ENCODE results near the gene CCDC167.

Gene CCDC167

DNA sequence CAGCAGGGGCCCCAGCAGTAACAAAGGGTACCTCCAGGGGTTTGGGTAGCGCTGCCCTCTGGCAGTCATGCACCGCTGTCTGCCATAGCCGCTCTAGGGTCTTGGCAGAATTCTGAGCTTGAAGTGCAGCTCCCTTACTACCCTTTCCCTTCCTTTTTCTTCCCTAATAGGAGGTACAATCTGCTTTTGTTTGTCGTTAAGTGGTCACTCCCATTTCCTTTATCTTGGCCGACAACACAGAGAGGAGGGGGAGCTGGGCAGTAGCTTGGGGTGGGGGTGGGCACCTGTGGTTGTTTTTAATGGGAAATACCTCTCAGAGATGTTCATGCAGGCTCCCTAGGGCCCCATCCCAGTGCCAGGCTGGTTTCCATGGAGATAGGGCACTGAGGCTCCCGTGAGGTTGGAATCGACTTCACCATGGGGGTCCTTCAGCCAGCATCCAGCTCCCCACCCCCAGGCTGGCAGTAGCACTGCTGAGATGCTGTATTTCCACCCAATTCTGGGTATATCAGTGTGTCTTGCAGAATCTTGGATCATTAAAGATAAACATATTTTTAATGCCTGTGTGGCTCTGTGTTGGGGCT, 18.6 kb downstream of the CCDC167 start:
- H3K36me3 ChIP-seq = peaks cover 58 to 80% (median 74%) of the 10 kb centered on the region in 11 experiments
- no peak overlapping the region for H3K4me2 ChIP-seq
- H3K27me3 ChIP-seq = no peaks in the 10 kb centered on the region
- H3K4me3 ChIP-seq = no peak overlapping the region
- H4K20me1 ChIP-seq = peaks cover 0 to 49% (median 8%) of the 10 kb centered on the region in 11 experiments; a peak in 10 of 22 replicates
- no peak for TF ChIP-seq Cebpa-rat (IDR thresholded peaks at IDR 0.05)
- H3K9me3 ChIP-seq (replicated peaks in 1 of 11) = no peaks in the 10 kb centered on the region
- no peak overlapping the region for H3K27ac ChIP-seq
- no peak overlapping the region for H3K9ac ChIP-seq
- H3K4me1 ChIP-seq = peaks cover 26 to 47% (median 39%) of the 10 kb centered on the region in 10 experiments

DNA sequence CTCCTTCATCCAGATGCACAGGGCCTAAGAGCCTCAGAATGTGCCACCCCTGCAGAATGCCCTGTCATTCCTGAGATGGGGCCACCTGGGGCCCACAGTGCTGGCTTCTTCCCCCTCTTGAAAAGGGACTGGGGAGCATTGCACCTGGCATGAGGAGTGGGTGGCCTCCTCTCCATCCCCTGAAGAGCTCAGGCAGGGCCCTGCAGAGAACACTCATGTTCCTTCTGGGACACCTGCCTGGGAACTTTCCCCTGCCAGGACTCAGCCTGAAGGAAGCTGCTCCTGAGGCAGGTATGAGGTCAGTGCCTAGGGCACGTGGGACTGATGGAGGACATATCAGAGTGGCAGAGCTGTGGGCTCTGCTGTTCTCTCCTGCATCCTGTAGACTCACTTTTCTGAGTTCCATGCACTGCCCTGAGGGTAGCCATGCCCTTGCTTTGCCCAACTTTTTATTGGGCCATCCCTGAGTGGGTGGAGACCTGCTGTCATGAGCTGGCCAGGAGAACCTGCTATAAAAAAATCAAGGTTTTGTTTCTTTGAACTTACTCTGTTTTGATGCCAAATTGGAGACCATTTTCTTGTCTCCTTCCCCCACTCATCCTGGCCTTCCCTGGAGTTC, 19.5 kb downstream of the CCDC167 start:
- Histone ChIP-seq H3K4me1 (peaks cover 26 to 44% (median 36%) of the 10 kb centered on the region in 10 experiments), H3K27ac (no peak overlapping the region), H3K4me2 (no peak overlapping the region), H3K9me3 (replicated peaks in 1 of 11) (no peaks in the 10 kb centered on the region), H3K4me3 (no peak overlapping the region), H3K36me3 (peaks cover 61 to 88% (median 82%) of the 10 kb centered on the region in 11 experiments), H4K20me1 (peaks cover 0 to 42% (median 7%) of the 10 kb centered on the region in 11 experiments; a peak in 10 of 22 replicates), H3K9ac (no peak overlapping the region), H3K27me3 (no peaks in the 10 kb centered on the region)
- TF ChIP-seq Cebpa-rat (IDR thresholded peaks at IDR 0.05) = no peak

DNA sequence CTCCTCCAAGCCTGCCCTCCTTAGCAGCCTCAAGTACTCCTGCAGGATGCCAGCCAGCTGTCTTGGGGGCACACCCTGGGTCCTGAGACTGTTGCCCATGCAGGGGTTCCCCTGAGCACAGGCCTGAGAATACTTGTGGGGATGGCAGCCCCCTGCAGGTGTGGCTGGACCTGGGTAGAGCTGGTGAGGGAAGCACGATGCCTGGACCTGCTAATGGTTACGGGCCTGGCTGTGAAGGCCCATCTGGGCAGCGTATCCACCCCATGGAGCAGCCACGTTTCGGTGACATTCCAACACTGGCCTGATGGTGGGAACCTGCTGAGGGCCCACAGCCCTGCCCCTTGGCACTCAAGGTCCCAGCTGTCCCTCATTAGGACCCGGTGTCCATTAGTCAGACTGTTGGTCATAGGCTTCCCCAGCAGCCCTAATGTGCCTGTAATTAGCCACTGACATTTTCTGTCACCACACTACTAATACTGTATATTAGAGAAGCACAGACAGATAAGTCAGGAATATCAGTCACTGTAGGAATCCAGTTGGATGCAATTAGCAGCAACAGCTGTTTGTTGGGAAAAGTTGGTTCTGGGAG, 20.3 kb downstream of the CCDC167 start:
- peaks cover 70 to 96% (median 91%) of the 10 kb centered on the region in 11 experiments for H3K36me3 ChIP-seq

DNA sequence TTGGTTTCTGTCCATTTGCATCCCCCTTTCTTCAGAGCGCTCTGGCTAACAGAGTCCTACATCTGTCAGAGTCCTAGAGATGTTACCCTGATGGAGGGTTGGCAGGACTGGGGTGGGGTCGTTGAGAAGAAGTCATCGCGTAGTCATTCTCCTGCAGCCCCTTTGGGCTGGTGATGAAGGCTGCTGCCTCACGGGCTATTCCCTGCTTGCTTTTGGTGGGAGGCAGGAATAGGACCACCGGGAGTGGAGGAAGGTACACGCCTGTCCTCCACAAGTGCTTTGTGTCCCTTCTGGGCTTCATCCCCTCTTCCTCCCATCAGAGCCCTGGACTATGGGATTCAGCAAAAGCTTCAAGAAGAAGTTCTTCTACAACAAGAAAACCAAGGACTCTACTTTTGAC, 20.9 kb downstream of the CCDC167 start:
- Histone ChIP-seq H3K9ac (no peak overlapping the region), H3K4me2 (no peak overlapping the region), H3K4me3 (no peak overlapping the region), H3K27ac (no peak overlapping the region), H3K4me1 (peaks cover 17 to 32% (median 24%) of the 10 kb centered on the region in 10 experiments), H4K20me1 (peaks cover 0 to 42% (median 5%) of the 10 kb centered on the region in 11 experiments; a peak in 8 of 22 replicates), H3K27me3 (no peaks in the 10 kb centered on the region), H3K9me3 (replicated peaks in 1 of 11) (no peaks in the 10 kb centered on the region), H3K36me3 (peaks cover 75 to 100% (median 96%) of the 10 kb centered on the region in 11 experiments)
- TF ChIP-seq Cebpa-rat (IDR thresholded peaks at IDR 0.05) = no peak

More for the DNA sequence above, 20.3 kb downstream of the CCDC167 start:
- H3K4me1 ChIP-seq = peaks cover 23 to 36% (median 27%) of the 10 kb centered on the region in 10 experiments
- peaks cover 0 to 39% (median 7%) of the 10 kb centered on the region in 11 experiments; a peak in 9 of 22 replicates for H4K20me1 ChIP-seq
- H3K4me3 ChIP-seq = no peak overlapping the region
- H3K9ac ChIP-seq = no peak overlapping the region
- H3K9me3 ChIP-seq (replicated peaks in 1 of 11) = no peaks in the 10 kb centered on the region
- TF ChIP-seq Cebpa-rat (IDR thresholded peaks at IDR 0.05) = no peak
- no peak overlapping the region for H3K27ac ChIP-seq
- H3K27me3 ChIP-seq = no peaks in the 10 kb centered on the region
- no peak overlapping the region for H3K4me2 ChIP-seq

DNA sequence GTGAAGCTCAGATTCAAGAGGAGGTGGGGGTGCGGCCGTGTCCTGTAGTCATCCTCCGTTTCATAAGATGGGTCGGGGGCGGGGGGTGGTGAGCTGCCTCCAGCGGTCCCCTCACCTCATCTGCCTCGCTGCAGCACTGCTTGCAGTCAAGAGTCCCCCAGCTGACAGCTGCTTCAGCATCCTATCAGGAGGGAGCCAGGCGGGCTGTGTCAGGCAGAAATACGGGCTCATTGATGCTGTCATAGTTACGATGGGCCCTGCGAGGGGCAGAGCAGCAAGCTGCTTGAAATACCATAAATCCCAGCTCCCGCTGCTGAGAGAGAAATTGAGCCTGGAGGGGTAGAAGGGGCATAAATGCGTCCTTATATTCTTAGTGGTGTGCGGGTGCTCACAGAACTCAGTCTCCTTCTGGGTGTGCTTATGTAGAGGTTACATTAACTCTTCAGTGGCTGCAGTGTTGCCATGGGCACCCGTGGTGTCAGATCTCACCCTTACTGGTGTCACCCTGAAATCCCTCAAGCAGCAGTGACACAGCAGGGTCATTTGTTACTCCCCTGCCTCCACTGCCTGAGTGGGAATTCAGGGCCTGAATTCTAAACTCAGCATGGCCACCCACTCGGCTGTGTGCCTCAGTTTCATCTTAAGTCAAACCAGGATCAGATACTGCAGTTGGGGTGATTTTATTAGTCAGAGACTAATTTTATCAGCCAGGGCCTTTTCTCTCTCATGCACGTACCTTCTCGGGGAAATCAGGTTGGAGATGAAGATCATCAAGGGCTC, 21.8 kb downstream of the CCDC167 start:
- Histone ChIP-seq H3K27me3 (no peaks in the 10 kb centered on the region), H3K9ac (no peak overlapping the region), H3K4me1 (peaks cover 7 to 22% (median 14%) of the 10 kb centered on the region in 10 experiments), H3K4me2 (no peak overlapping the region), H4K20me1 (peaks cover 0 to 42% (median 0%) of the 10 kb centered on the region in 11 experiments; a peak in 6 of 22 replicates), H3K4me3 (no peak overlapping the region), H3K27ac (no peak overlapping the region), H3K36me3 (peaks cover 85 to 100% (median 100%) of the 10 kb centered on the region in 11 experiments), H3K9me3 (replicated peaks in 1 of 11) (no peaks in the 10 kb centered on the region)
- TF ChIP-seq Cebpa-rat (IDR thresholded peaks at IDR 0.05) = no peak

DNA sequence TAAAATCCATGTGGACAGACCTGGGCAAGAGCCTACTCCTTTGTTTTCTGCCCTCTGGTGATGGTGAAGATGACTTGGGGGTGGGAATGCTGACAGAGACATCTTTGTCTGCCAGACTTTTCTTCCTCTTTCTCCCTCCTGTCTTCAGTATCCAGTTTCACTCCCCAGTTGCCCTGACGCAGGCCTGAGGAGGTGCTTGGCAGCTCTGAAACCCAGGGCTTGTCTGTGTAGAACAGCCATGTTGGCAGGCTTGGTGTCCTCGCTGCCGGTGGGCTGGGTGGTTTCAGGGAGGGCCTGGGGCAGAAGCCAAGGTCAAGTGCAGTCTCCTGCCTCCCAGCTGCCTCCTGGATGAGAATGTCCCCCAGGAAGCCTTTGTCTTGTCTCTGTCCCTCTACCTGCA, 22.5 kb downstream of the CCDC167 start:
- no peaks in the 10 kb centered on the region for H3K9me3 ChIP-seq (replicated peaks in 1 of 11)
- peaks cover under 1 to 15% (median 8%) of the 10 kb centered on the region in 10 experiments; a peak in 17 of 20 replicates for H3K4me1 ChIP-seq
- no peak overlapping the region for H3K4me3 ChIP-seq
- H3K9ac ChIP-seq = no peak overlapping the region
- H3K36me3 ChIP-seq = peaks cover 87 to 100% (median 100%) of the 10 kb centered on the region in 11 experiments
- 0 out of 22 replicates have a peak overlapping the region, but pooled peaks of 1 of the 11 experiments have one; percentile 15 for H3K4me2 ChIP-seq
- H3K27me3 ChIP-seq = no peaks in the 10 kb centered on the region
- H4K20me1 ChIP-seq = peaks cover 0 to 41% (median 0%) of the 10 kb centered on the region in 11 experiments; a peak in 6 of 22 replicates
- TF ChIP-seq Cebpa-rat (IDR thresholded peaks at IDR 0.05) = no peak
- H3K27ac ChIP-seq = no peak overlapping the region

DNA sequence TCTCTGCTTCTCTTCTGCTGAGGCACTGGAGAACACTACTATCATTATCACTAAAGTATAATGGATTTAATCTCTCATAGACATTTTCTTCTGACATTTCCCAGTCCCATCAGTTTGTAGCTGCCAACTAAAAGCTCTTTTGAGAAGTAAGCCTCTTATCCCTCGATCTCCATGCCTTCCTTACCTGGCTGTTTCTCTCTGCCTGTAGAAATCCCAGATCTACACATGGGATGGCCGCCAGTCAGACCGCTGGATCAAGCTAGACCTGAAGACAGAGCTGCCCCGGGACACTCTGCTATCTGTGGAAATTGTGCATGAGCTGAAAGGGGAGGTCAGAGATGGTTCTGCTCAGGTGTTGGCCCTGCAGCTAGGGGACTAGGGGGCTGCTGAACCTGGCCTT, 25.4 kb downstream of the CCDC167 start:
- peaks cover 0 to 8% (median 0%) of the 10 kb centered on the region in 10 experiments; a peak in 4 of 20 replicates for H3K4me1 ChIP-seq
- H3K4me2 ChIP-seq = no peak overlapping the region
- no peak for TF ChIP-seq Cebpa-rat (IDR thresholded peaks at IDR 0.05)
- H3K36me3 ChIP-seq = peaks cover 85 to 100% (median 96%) of the 10 kb centered on the region in 11 experiments
- no peak overlapping the region for H3K9ac ChIP-seq
- H3K27me3 ChIP-seq = no peaks in the 10 kb centered on the region
- H3K9me3 ChIP-seq (replicated peaks in 1 of 11) = no peaks in the 10 kb centered on the region; a peak in 1 of 22 replicates
- peaks cover 0 to 23% (median 0%) of the 10 kb centered on the region in 11 experiments; a peak in 4 of 22 replicates for H4K20me1 ChIP-seq
- no peak overlapping the region for H3K27ac ChIP-seq
- H3K4me3 ChIP-seq = no peak overlapping the region

DNA sequence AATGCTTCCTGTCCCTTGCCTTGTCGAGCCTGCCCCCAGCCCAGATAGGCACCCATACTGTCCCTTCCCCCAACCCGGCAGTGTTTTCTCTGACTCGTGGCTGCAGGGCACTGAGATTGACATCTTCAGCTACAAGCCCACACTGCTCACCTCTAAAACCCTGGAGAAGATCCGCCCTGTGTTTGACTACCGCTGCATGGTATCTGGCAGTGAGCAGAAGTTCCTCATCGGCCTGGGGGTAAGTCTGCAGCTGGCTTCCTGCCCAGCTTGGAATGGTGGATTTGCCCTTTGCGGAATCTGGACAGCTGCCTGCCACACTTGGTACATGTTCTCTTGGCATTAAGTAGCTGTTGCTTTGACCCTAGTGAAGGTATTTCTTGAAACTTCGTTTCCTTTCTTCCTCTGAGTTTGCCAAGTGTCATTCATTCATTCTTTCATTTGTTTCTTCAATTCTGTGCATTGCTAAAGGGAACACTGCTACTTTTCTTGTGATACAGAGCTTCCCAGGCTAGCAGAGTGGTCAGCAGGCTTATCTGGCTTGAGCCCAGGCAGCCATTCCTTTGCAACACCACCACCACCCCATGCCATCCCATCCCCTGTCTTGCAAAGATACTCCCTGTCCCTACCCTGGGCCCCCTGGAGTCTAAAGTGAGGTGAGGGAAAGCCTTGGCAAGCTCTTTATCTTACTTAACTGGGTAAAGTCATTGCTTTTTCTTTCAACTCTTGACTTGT, 26.2 kb downstream of the CCDC167 start:
- Histone ChIP-seq H3K27ac (no peak overlapping the region), H3K27me3 (no peaks in the 10 kb centered on the region), H3K4me2 (no peak overlapping the region), H3K9ac (no peak overlapping the region), H3K36me3 (peaks cover 85 to 100% (median 95%) of the 10 kb centered on the region in 11 experiments), H3K4me3 (no peak overlapping the region), H3K9me3 (replicated peaks in 1 of 11) (peaks cover 2 to 7% (median 5%) of the 10 kb centered on the region in 11 experiments; a peak in 16 of 22 replicates), H3K4me1 (peaks cover 0 to 8% (median 0%) of the 10 kb centered on the region in 10 experiments; a peak in 4 of 20 replicates), H4K20me1 (peaks cover 0 to 18% (median 0%) of the 10 kb centered on the region in 11 experiments; a peak in 4 of 22 replicates)
- no peak for TF ChIP-seq Cebpa-rat (IDR thresholded peaks at IDR 0.05)

Data from BLaER1 treated with 17β-estradiol and CSF1 and Interleukin-3, amounts not matched to agents 10 nM and 100 nM (cell line).